SK-N-SH treated with all-trans-retinoic acid at 6 μM for 48 hours (cell line): Measurements from ENCODE around the gene TSPAN9.

Experiments
- ATAC-seq: fragments of 200-7000 bp; cut with Tn5 transposase; 3 replicates; pipeline ENCODE4 v1.9.1; 2020; ENCODE audit warnings: mild to moderate bottlenecking, moderate library complexity
- ARNTL ChIP-seq: fragments of 450-650 bp; formaldehyde crosslinking; IDR thresholded peaks from 2 replicates; pipeline ENCODE4 v1.5.0; 2020; ENCODE audit warnings: low read depth, mild to moderate bottlenecking, moderate library complexity, borderline replicate concordance
- BACH2 ChIP-seq: fragments of 250-450 bp; sonication (Bioruptor Pico); IDR thresholded peaks from 2 replicates; pipeline ENCODE4 v1.9.0; 2021; ENCODE audit warnings: mild to moderate bottlenecking, borderline replicate concordance
- CSDC2 ChIP-seq: fragments of 250-450 bp; sonication (Bioruptor Pico); IDR thresholded peaks from 2 replicates; pipeline ENCODE4 v1.5.0; 2020; ENCODE audit warnings: mild to moderate bottlenecking, moderate library complexity
- CSRNP3 ChIP-seq: fragments of 250-450 bp; sonication (Bioruptor Pico); IDR thresholded peaks from 2 replicates; pipeline ENCODE4 v1.5.1; 2021; ENCODE audit warnings: mild to moderate bottlenecking, moderate library complexity
- ESRRG ChIP-seq: fragments of 250-450 bp; sonication (Bioruptor Pico); IDR thresholded peaks from 2 replicates; pipeline ENCODE4 v1.6.1; 2021; ENCODE audit warnings: mild to moderate bottlenecking
- GLIS3 ChIP-seq: fragments of 250-450 bp; sonication (Bioruptor Pico); IDR thresholded peaks from 2 replicates; pipeline ENCODE4 v1.5.0; 2020; ENCODE audit warnings: mild to moderate bottlenecking, moderate library complexity
- OSR1 ChIP-seq: fragments of 250-450 bp; sonication (Bioruptor Pico); IDR thresholded peaks from 2 replicates; pipeline ENCODE4 v1.8.0; 2022; ENCODE audit warnings: moderate library complexity, mild to moderate bottlenecking, inconsistent platforms
- PATZ1 ChIP-seq: fragments of 250-450 bp; sonication (Bioruptor Pico); IDR thresholded peaks from 2 replicates; pipeline ENCODE4 v1.8.0; 2020; ENCODE audit warnings: mild to moderate bottlenecking, moderate library complexity, borderline replicate concordance
- POU6F1 ChIP-seq: fragments of 250-450 bp; sonication (Bioruptor Pico); IDR thresholded peaks from 2 replicates; pipeline ENCODE4 v1.8.0; 2021; ENCODE audit warnings: low read depth, mild to moderate bottlenecking, moderate library complexity, borderline replicate concordance
- PPARA ChIP-seq: fragments of 250-450 bp; sonication (Bioruptor Pico); IDR thresholded peaks from 2 replicates; pipeline ENCODE4 v1.5.0; 2020; ENCODE audit warnings: mild to moderate bottlenecking, borderline replicate concordance
- RARB ChIP-seq: fragments of 250-450 bp; sonication (Bioruptor Pico); IDR thresholded peaks from 2 replicates; pipeline ENCODE4 v1.8.0; 2021; ENCODE audit warnings: mild to moderate bottlenecking, moderate library complexity
- SNAI2 ChIP-seq: fragments of 250-450 bp; sonication (Bioruptor Pico); IDR thresholded peaks from 2 replicates; pipeline ENCODE4 v1.5.0; 2020; ENCODE audit warnings: mild to moderate bottlenecking, moderate library complexity
- TCF4 ChIP-seq: fragments of 250-450 bp; sonication (Bioruptor Pico); IDR thresholded peaks from 2 replicates; pipeline ENCODE4 v1.8.0; 2021; ENCODE audit warnings: mild to moderate bottlenecking, moderate library complexity, borderline replicate concordance
- ZC3H10 ChIP-seq: fragments of 250-450 bp; sonication (Bioruptor Pico); IDR thresholded peaks from 2 replicates; pipeline ENCODE4 v1.5.1; 2021; ENCODE audit warnings: mild to moderate bottlenecking, moderate library complexity
- ZFP3 ChIP-seq: fragments of 250-450 bp; sonication (Bioruptor Pico); IDR thresholded peaks from 2 replicates; pipeline ENCODE4 v1.5.0; 2020; ENCODE audit warnings: mild to moderate bottlenecking, moderate library complexity
- ZFP30 ChIP-seq: fragments of 450-650 bp; formaldehyde crosslinking; IDR thresholded peaks from 2 replicates; pipeline ENCODE4 v1.5.0; 2022; ENCODE audit warnings: mild to moderate bottlenecking, moderate library complexity
- ZNF565 ChIP-seq: fragments of 450-650 bp; formaldehyde crosslinking; conservative IDR thresholded peaks from 2 replicates; pipeline ENCODE4 v1.5.0; 2020; ENCODE audit warnings: low read depth, mild to moderate bottlenecking, moderate library complexity
- ZNF70 ChIP-seq: fragments of 450-650 bp; formaldehyde crosslinking; IDR thresholded peaks from 2 replicates; pipeline ENCODE4 v1.5.0; 2020; ENCODE audit warnings: mild to moderate bottlenecking, moderate library complexity
- ZNF8 ChIP-seq: fragments of 450-650 bp; formaldehyde crosslinking; IDR thresholded peaks from 2 replicates; pipeline ENCODE4 v1.5.0; 2020; ENCODE audit warnings: mild to moderate bottlenecking, moderate library complexity
- TF ChIP-seq, protein P1 (sequence below): fragments of 250-450 bp; sonication (Bioruptor Pico); IDR thresholded peaks from 2 replicates; pipeline ENCODE4 v1.5.1; 2020; ENCODE audit warnings: low read depth, mild to moderate bottlenecking, moderate library complexity
- TF ChIP-seq, protein P2 (sequence below): fragments of 250-450 bp; sonication (Bioruptor Pico); IDR thresholded peaks from 2 replicates; pipeline ENCODE4 v1.5.0; 2020; ENCODE audit warnings: mild to moderate bottlenecking, moderate library complexity

The TSPAN9 gene

GRCh38 chr12:3107954-3108353, 30.8 kb downstream of the TSPAN9 start:
- no peak for TF ChIP-seq GLIS3 (CRISPR knock-in tag)
- TF ChIP-seq, protein P1, sequence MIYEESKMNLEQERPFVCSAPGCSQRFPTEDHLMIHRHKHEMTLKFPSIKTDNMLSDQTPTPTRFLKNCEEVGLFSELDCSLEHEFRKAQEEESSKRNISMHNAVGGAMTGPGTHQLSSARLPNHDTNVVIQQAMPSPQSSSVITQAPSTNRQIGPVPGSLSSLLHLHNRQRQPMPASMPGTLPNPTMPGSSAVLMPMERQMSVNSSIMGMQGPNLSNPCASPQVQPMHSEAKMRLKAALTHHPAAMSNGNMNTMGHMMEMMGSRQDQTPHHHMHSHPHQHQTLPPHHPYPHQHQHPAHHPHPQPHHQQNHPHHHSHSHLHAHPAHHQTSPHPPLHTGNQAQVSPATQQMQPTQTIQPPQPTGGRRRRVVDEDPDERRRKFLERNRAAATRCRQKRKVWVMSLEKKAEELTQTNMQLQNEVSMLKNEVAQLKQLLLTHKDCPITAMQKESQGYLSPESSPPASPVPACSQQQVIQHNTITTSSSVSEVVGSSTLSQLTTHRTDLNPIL (CRISPR knock-in tag): no peak
- TF ChIP-seq OSR1: no peak
- TF ChIP-seq SNAI2 (CRISPR knock-in tag): no peak
- TF ChIP-seq TCF4 (CRISPR knock-in tag): no peak
- no peak for TF ChIP-seq ZNF565
- TF ChIP-seq POU6F1: no peak
- TF ChIP-seq BACH2 (CRISPR knock-in tag): no peak
- ATAC-seq: no peak

DNA sequence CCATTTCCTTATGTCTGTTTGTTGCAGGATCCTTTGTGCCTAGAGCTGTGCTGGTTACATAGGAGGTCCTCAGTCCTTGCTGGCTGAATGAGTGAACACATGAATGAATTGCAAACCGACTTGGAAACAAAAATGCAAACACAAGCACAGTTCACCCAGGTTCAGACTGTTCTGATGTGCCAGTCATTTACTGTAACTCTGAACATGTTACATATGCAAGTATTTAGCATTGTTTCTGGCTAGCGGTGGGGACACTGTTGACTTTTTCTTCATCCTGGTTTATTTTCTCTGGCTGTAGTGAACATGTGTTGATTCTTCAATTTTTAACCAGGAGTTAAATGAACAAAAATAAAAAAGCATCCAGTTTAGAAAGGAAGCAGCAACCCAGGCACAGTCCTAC, 33.4 kb downstream of the TSPAN9 start:
- TF ChIP-seq ESRRG (CRISPR knock-in tag) (no peak), POU6F1 (no peak), ARNTL (CRISPR knock-in tag) (no peak), SNAI2 (CRISPR knock-in tag) (no peak), PPARA (no peak), ZNF8 (no peak), ZFP30 (no peak), ZC3H10 (CRISPR knock-in tag) (no peak), CSRNP3 (CRISPR knock-in tag) (no peak), ZFP3 (CRISPR knock-in tag) (no peak), GLIS3 (CRISPR knock-in tag) (no peak), PATZ1 (CRISPR knock-in tag) (no peak), RARB (CRISPR knock-in tag) (no peak), TCF4 (CRISPR knock-in tag) (no peak), CSDC2 (CRISPR knock-in tag) (no peak), BACH2 (CRISPR knock-in tag) (no peak), OSR1 (no peak), ZNF70 (no peak)
- TF ChIP-seq, protein P2, sequence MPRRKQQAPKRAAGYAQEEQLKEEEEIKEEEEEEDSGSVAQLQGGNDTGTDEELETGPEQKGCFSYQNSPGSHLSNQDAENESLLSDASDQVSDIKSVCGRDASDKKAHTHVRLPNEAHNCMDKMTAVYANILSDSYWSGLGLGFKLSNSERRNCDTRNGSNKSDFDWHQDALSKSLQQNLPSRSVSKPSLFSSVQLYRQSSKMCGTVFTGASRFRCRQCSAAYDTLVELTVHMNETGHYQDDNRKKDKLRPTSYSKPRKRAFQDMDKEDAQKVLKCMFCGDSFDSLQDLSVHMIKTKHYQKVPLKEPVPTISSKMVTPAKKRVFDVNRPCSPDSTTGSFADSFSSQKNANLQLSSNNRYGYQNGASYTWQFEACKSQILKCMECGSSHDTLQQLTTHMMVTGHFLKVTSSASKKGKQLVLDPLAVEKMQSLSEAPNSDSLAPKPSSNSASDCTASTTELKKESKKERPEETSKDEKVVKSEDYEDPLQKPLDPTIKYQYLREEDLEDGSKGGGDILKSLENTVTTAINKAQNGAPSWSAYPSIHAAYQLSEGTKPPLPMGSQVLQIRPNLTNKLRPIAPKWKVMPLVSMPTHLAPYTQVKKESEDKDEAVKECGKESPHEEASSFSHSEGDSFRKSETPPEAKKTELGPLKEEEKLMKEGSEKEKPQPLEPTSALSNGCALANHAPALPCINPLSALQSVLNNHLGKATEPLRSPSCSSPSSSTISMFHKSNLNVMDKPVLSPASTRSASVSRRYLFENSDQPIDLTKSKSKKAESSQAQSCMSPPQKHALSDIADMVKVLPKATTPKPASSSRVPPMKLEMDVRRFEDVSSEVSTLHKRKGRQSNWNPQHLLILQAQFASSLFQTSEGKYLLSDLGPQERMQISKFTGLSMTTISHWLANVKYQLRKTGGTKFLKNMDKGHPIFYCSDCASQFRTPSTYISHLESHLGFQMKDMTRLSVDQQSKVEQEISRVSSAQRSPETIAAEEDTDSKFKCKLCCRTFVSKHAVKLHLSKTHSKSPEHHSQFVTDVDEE: no peak
- TF ChIP-seq, all 23 proteins: peak for 0
- ATAC-seq: no peak
